Activated CD4-positive, alpha-beta T cell treated with anti-CD3 and anti-CD28 coated beads, Interleukin-2, amount 50 U/mL, for 4 hours (primary cell): ENCODE results near the gene ARAP2.

Experiments
- DNase-seq, 2 experiments: peaks; one replicate each; pipeline ENCODE4 v3.0.0-alpha.2; 2020

Gene ARAP2

DNA sequence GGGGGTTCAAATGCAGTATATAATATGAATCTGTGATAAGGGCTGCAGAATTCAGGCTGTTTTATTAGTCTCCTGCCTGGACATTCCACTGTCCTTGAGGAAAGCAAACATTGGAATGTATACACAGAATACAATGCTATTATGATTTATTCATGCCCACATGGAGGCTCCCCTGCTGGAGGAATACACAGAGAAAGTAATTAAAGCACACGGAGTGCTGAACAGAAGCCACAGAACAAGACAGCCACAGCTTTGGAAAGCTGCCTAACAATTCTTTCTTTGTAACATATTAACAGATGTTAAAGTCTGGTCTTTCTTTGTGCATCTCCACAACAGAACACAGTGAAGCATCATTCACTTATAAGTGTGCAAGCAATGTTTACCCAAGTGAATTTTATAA lies 155.8 kb downstream of the ARAP2 start:
- DNase-seq: no peak

DNA sequence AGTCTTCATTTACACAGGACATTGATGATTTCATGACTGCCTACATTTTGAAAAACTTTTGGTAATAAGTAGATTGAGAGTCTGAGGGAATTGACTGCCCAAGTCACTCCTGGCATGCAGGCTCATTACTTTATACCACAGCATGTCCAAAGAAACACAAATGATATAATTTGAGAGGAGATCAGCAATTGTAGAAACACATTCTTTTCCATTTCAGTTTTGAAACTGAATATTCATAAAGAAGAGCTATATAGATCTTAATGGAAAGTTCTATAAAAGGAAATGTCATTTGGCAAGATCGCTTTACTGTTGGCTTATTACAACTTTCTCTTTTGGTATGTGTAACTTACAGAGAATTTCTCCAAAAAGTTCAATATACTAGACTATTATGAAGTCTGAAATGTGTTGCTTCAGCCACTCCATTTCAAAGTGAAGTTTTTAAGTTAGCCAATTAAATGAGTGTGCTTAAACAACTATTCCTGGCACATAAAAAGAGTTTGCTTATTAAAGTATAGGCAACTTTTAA lies 158.0 kb downstream of the ARAP2 start:
- DNase-seq: no peak

DNA sequence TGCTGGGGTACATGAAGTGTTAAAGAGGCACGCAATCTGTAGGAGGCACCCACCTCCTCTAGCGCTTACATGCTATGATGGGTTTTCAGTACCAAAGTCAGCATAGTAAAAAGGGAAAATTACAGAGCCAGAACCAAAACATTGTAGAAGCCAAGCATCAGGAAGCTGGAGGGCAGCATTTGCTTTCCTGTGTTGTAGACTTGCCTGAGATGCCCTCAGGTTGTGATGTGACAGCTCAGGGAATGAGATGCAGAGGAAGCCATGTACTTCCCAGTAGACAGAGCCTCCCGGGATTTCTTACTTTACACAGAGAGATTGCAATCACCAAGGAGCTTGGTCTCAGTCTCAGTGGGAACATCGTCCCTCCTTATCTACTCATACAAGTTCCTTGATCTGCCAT lies 161.5 kb downstream of the ARAP2 start:
- DNase-seq: no peak

- no peak for DNase-seq
Measured at GRCh38 chr4:36081185-36081584, 163.1 kb downstream of the ARAP2 start.

GRCh38 chr4:36079666-36080065 lies 164.6 kb downstream of the ARAP2 start:
- DNase-seq: no peak

GRCh38 chr4:36078319-36078718 lies 166.0 kb downstream of the ARAP2 start:
- DNase-seq: no peak

- DNase-seq: no peak
Measured at GRCh38 chr4:36072529-36072928, 171.8 kb downstream of the ARAP2 start.

GRCh38 chr4:36067116-36067515 lies 177.2 kb downstream of the ARAP2 start:
- DNase-seq: no peak

DNA sequence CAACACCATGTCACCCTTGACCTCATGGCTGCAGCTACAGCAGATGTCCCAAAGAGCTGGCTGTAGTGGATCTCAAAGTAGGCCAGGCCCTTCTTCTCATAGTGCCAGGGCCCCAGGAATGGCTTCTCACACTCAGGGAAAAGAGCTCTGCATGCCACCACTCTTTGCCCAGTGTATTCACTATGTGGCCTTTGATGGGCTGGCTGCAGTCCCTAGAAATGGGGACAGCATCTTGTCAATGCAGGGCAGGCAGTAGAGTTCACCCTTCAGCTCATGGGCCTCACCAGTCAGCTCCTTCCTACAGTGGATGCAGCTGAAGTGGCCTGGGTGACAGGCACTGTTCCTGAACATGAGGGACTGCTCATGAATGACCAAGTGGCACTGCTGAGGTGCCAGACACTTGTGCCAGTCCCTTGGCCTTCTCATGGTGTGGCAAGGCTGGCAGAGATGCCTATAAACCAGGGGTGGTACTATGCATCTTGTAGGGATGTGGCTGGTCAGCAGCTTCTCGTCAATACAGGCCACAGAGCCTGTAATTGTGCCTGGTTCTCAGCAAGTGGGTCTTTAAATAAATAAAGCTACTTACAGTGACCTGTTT lies 178.9 kb downstream of the ARAP2 start:
- DNase-seq: no peak

- DNase-seq: no peak
Measured at GRCh38 chr4:36064117-36064516, 180.2 kb downstream of the ARAP2 start.

GRCh38 chr4:36056136-36056535 lies 188.2 kb downstream of the ARAP2 start:
- no peak for DNase-seq

GRCh38 chr4:36054694-36055422 lies 189.5 kb downstream of the ARAP2 start:
- DNase-seq: no peak

DNA sequence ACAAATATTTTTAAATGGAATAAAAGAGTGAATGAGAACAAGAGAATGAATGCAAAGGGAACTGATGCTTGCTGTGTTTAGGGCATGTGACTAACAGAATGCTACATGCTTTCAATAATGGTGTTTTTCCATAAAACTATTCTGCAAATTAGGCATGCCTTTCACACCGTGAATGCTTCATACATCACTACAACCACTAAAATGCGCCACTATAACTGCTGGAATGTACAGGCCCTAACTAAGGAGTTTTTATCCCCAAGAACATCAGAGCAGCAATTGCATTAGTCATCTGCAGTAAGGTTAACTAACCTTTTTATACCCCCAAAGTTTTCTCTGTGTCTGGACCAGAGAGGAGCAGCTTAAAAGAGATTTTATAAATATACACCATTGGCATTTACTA lies 190.4 kb downstream of the ARAP2 start:
- no peak for DNase-seq

- DNase-seq: no peak
Measured at GRCh38 chr4:36051634-36052033, 192.7 kb downstream of the ARAP2 start.

DNA sequence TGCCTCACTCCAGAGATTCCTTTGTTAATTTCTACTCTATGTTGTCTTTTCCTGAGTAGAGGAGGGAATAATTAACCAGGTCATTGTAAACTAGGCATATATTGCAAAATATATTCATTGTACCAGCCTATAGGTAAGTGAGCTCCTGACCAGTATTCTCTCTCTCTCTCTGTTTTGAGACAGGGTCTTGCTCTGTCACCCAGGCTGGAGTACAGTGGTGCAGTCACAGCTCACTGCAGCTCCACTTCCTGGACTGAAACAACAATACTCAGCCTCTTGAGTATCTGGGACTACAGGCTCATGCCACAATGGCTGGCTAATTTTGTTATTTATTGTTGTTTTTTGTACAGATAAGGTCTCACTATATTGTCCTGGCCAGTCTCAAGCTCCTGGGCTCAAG lies 198.3 kb downstream of the ARAP2 start:
- no peak for DNase-seq

GRCh38 chr4:36043901-36044300 lies 200.4 kb downstream of the ARAP2 start:
- DNase-seq: no peak

- no peak for DNase-seq
Measured at GRCh38 chr4:36043241-36043640, 201.1 kb downstream of the ARAP2 start.

DNA sequence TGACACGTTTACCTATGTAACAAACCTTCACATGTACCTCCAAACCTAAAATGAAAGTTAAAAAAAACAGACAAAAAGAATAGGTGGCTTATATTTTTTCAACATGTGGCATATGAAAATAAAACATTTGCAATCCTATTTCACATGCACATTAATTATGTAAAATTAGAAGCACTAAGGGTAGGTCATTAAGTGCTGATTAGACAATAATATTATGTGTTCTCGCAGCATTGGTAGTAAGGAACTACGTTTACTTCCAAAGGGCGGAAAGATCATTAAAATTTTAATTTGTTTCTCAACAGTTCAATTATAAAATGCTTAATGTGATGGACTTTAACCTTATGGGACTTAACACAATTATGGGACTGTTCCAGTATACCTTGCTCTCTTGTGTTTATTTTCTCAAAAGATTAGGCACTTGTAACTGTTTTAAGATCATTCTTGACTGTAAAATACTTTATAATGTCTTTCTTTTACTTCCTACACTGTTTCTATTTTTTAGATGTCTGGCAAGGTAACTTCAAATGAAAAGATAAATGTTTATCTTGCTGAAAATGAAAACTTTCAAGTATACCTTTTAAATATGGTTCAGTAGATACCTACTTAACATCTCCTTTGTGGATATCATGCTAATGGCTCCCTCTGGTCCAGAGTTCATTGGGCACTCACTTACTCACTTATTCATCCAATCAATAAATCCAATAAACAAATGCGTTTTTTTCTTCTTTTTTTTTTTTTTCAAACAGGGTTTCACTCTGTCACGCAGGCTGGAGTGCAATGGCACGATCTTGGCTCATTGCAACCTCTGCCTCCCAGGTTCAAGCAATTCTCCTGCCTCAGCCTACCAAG lies 202.0 kb downstream of the ARAP2 start:
- no peak for DNase-seq

- no peak for DNase-seq
Measured at GRCh38 chr4:36041340-36041739, 203.0 kb downstream of the ARAP2 start.

DNA sequence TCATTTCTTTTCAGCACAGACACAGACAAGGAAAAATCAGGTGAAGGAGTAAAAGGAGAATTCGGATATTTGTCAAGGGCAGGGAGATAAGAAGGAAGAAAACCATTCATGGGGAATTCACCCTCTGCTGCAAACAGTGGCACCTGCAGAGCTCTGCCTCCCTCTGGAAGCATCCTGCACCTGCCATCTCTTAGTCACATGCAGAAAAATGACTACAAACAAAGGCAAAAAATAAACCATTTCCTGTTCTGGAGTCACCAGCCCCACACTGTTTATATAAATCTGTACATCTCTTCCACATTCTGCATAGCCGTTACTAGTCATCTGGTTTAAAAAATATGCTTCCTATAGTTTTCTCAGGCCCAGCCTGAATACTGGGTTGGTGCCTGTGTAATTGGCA lies 205.3 kb downstream of the ARAP2 start:
- DNase-seq: no peak

- DNase-seq: no peak
Measured at GRCh38 chr4:36038491-36038890, 205.8 kb downstream of the ARAP2 start.

DNA sequence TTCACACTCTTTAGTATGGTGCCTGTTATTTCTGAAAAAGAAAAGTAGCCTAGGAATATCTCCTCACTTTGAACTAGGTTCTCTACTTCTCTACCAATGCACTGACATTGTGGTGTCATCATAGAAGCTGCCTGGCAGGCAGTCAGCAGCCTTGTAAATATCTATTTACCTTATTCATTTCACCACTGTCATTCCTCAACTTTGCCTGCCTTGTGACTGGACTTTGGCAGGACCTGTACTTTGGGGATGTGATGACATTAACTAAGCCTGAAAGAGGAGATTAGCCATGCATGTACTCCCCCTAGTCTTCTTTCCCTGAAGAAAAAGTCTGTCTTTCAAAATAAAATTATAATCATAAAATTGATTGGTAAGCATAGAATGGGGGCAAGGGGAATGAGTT lies 207.2 kb downstream of the ARAP2 start:
- DNase-seq: no peak

DNA sequence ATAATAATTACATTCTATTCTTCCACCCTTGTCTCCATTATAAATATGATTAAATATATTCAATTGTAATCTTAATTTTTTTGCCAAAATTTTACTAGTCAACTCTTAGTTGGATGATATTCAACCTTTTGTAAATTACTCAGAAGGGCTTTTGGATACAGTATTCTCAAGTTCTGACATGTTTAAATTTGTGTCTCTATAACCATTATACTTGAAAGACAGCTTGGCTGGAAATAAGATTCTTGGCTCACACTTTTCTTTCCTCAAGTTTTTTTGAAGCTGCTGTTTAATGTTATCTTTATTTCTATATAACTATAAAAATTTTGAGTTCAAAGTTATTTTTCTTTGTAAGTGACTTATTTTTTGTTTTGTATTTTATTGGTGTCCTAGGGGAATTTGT lies 214.4 kb downstream of the ARAP2 start:
- no peak for DNase-seq

- no peak for DNase-seq
Measured at GRCh38 chr4:36027203-36027602, 217.1 kb downstream of the ARAP2 start.
